H1 (cell line): ENCODE data around the gene PPP1R1B. TPM values are rescaled to one million over a fixed set of nuclear protein-coding genes. Genes with fewer than 3 reads are reported as not detected.

Experiments used
- CTCF ChIA-PET: fragments of 300-600 bp; sonication (Branson Sonifier 250); formaldehyde crosslinking; loops from one replicate; lab custom pipeline; 2021; ENCODE audit not compliant: partially characterized antibody; lab: Charles Lee
- POLR2A ChIA-PET: fragments of 300-600 bp; sonication (Branson Sonifier 250); formaldehyde crosslinking; loops from one replicate; lab custom pipeline; 2021; ENCODE audit warnings: inconsistent platforms; ENCODE audit not compliant: partially characterized antibody; lab: Charles Lee
- DNase-seq, 2 experiments: peaks; one replicate each; pipeline versions ENCODE4 v3.0.0 to v3.0.0-alpha.2; 2010 to 2022; ENCODE audit warnings: low spot score in 2 of 2, low read depth in 1 of 2, mixed read lengths in 1 of 2
- FAIRE-seq: peaks from 2 replicates; lab custom pipeline; 2011; peaks lifted over from hg19 to GRCh38; lab: Jason Lieb, UNC
- H2AFZ ChIP-seq: 2 replicates; pipeline ENCODE4 v1.8.1; 2012; ENCODE audit warnings: low read length, inconsistent platforms
- H2AK5ac ChIP-seq: 2 replicates; pipeline ENCODE4 v1.6.1; 2013; ENCODE audit warnings: low read depth, low read length
- H2BK120ac ChIP-seq: replicated peaks from 2 replicates; pipeline ENCODE3; 2013; ENCODE audit warnings: low read depth, low read length, inconsistent platforms
- H2BK12ac ChIP-seq: 2 replicates; pipeline ENCODE4 v1.6.1; 2013; ENCODE audit warnings: low read depth, low read length
- H2BK15ac ChIP-seq: 2 replicates; pipeline ENCODE4 v1.6.1; 2013; ENCODE audit warnings: low read length
- H2BK20ac ChIP-seq: 2 replicates; pipeline ENCODE4 v1.6.1; 2013; ENCODE audit warnings: low read length
- H2BK5ac ChIP-seq: 2 replicates; pipeline ENCODE4 v1.6.1; 2013; ENCODE audit warnings: low read depth, low read length
- H3K14ac ChIP-seq: 2 replicates; pipeline ENCODE4 v1.6.1; 2013; ENCODE audit warnings: inconsistent platforms; ENCODE audit not compliant: insufficient read length
- H3K18ac ChIP-seq: 2 replicates; pipeline ENCODE4 v1.6.1; 2013; ENCODE audit warnings: low read length; ENCODE audit errors: extremely low read depth
- H3K23ac ChIP-seq: 2 replicates; pipeline ENCODE4 v1.6.1; 2013; ENCODE audit warnings: inconsistent platforms; ENCODE audit not compliant: insufficient read length
- H3K23me2 ChIP-seq: 2 replicates; pipeline ENCODE4 v1.6.1; 2013; ENCODE audit warnings: low read depth, low read length
- H3K27ac ChIP-seq: 2 replicates; pipeline ENCODE4 v1.6.1; 2011; ENCODE audit warnings: low read depth, low read length, inconsistent platforms
- H3K27me3 ChIP-seq, 4 experiments: replicated peaks in 1 of 4; 1 replicate in 1 of 4; 2 replicates in 3 of 4; pipeline versions ENCODE4 v1.6.1 to v1.8.1; 2011 to 2013; ENCODE audit warnings: low read length in 3 of 4, mild to moderate bottlenecking in 3 of 4, inconsistent platforms in 2 of 4, mixed read lengths in 2 of 4, moderate library complexity in 1 of 4; ENCODE audit not compliant: control insufficient read depth in 3 of 4, insufficient read depth in 3 of 4; ENCODE audit errors: extremely low read depth in 1 of 4
- H3K36me3 ChIP-seq, 4 experiments: 2 replicates each; pipeline versions ENCODE4 v1.6.1 to v1.8.1; 2011 to 2013; ENCODE audit warnings: mild to moderate bottlenecking in 4 of 4, low read length in 3 of 4, moderate library complexity in 2 of 4, control low read depth in 1 of 4, inconsistent platforms in 1 of 4; ENCODE audit not compliant: insufficient read depth in 4 of 4, control insufficient read depth in 2 of 4
- H3K4ac ChIP-seq: replicated peaks from 2 replicates; pipeline ENCODE3; 2013; ENCODE audit warnings: low read length, low read depth, mixed read lengths, inconsistent platforms; ENCODE audit not compliant: insufficient read length
- H3K4me1 ChIP-seq, 4 experiments: replicated peaks in 1 of 4; 1 replicate in 1 of 4; 2 replicates in 3 of 4; pipeline versions ENCODE4 v1.6.1 to v1.8.1; 2011 to 2013; ENCODE audit warnings: low read length in 3 of 4, inconsistent platforms in 2 of 4, mixed read lengths in 1 of 4; ENCODE audit not compliant: insufficient read depth in 4 of 4, control insufficient read depth in 3 of 4
- H3K4me2 ChIP-seq, 2 experiments: 2 replicates each; pipeline versions ENCODE4 v1.6.1 to v1.8.1; 2011 to 2013; ENCODE audit warnings: low read depth in 2 of 2, low read length in 2 of 2, control low read depth in 1 of 2, inconsistent platforms in 1 of 2, mild to moderate bottlenecking in 1 of 2; ENCODE audit not compliant: insufficient read depth in 1 of 2
- H3K4me3 ChIP-seq, 4 experiments: fragments of 200-600, 300-600 bp in 1 of 4; sonication (generic), shearing (Covaris generic), sonication (Bioruptor Twin) in 1 of 4; 2 replicates each; pipeline versions ENCODE4 v1.5.1 to v1.8.1; 2011 to 2016; ENCODE audit warnings: low read length in 4 of 4, low read depth in 3 of 4, control low read depth in 2 of 4, inconsistent platforms in 2 of 4, mild to moderate bottlenecking in 2 of 4, mixed read lengths in 1 of 4, moderate library complexity in 1 of 4; ENCODE audit not compliant: insufficient read depth in 2 of 4; ENCODE audit errors: extremely low read depth in 1 of 4
- H3K56ac ChIP-seq: replicated peaks from 2 replicates; pipeline ENCODE3; 2013; ENCODE audit warnings: low read depth, mild to moderate bottlenecking, mixed read lengths, low read length, inconsistent platforms; ENCODE audit not compliant: insufficient read length
- H3K79me1 ChIP-seq: 2 replicates; pipeline ENCODE4 v1.6.1; 2013; ENCODE audit warnings: low read depth, low read length, control low read depth
- H3K79me2 ChIP-seq, 2 experiments: 2 replicates each; pipeline versions ENCODE4 v1.6.1 to v1.8.1; 2012 to 2013; ENCODE audit warnings: low read length in 2 of 2, mild to moderate bottlenecking in 2 of 2, inconsistent platforms in 1 of 2; ENCODE audit not compliant: insufficient read depth in 2 of 2, control insufficient read depth in 1 of 2
- H3K9ac ChIP-seq, 4 experiments: replicated peaks in 1 of 4; 1 replicate in 1 of 4; 2 replicates in 3 of 4; pipeline versions ENCODE4 v1.6.1 to v1.8.1; 2011 to 2013; ENCODE audit warnings: low read depth in 3 of 4, low read length in 3 of 4, control low read depth in 2 of 4, mild to moderate bottlenecking in 2 of 4, moderate library complexity in 2 of 4, inconsistent platforms in 1 of 4; ENCODE audit errors: extremely low read depth in 1 of 4
- H3K9me3 ChIP-seq, 2 experiments: 2 replicates each; pipeline versions ENCODE4 v1.6.1 to v1.8.1; 2012 to 2013; ENCODE audit warnings: mild to moderate bottlenecking in 2 of 2, moderate library complexity in 2 of 2, control low read depth in 1 of 2, inconsistent platforms in 1 of 2, low read depth in 1 of 2, low read length in 1 of 2, mixed read lengths in 1 of 2; ENCODE audit not compliant: insufficient read depth in 2 of 2
- H4K20me1 ChIP-seq, 2 experiments: replicated peaks in 1 of 2; 2 replicates each; pipeline versions ENCODE3 to v1.8.1; 2011 to 2013; ENCODE audit warnings: inconsistent platforms in 2 of 2, low read length in 2 of 2, mild to moderate bottlenecking in 1 of 2; ENCODE audit not compliant: insufficient read depth in 2 of 2, control insufficient read depth in 1 of 2
- H4K5ac ChIP-seq: 2 replicates; pipeline ENCODE4 v1.6.1; 2013; ENCODE audit warnings: low read length, low read depth, mixed read lengths, inconsistent platforms; ENCODE audit not compliant: insufficient read length
- H4K8ac ChIP-seq: 2 replicates; pipeline ENCODE4 v1.8.0; 2013; ENCODE audit warnings: mild to moderate bottlenecking, moderate library complexity, low read length, inconsistent platforms; ENCODE audit not compliant: insufficient read depth; ENCODE audit errors: extremely low read depth
- H4K91ac ChIP-seq: replicated peaks from 2 replicates; pipeline ENCODE3; 2013; ENCODE audit warnings: low read length, mixed read lengths, inconsistent platforms; ENCODE audit not compliant: insufficient read length
- CHD2 ChIP-seq: IDR thresholded peaks from 2 replicates; pipeline ENCODE4 v1.6.1; 2012; ENCODE audit warnings: low read length, improper control_type of control experiment
- FOSL1 ChIP-seq: IDR thresholded peaks from 2 replicates; pipeline ENCODE4 v1.6.1; 2011; ENCODE audit warnings: mild to moderate bottlenecking, low read depth, low read length, moderate library complexity; ENCODE audit not compliant: insufficient read depth
- HDAC2 ChIP-seq, 2 experiments: fragments of 300-600 bp in 1 of 2; sonication (generic) in 1 of 2; IDR thresholded peaks; 2 replicates each; pipeline ENCODE4 v1.6.1; 2011 to 2012; ENCODE audit warnings: low read depth in 2 of 2, low read length in 2 of 2, mild to moderate bottlenecking in 2 of 2, moderate library complexity in 2 of 2, borderline replicate concordance in 1 of 2, inconsistent platforms in 1 of 2
- KDM4A ChIP-seq: IDR thresholded peaks from one replicate; pipeline ENCODE4 v1.7.1; 2012; ENCODE audit warnings: low read depth, mild to moderate bottlenecking, moderate library complexity, low read length, inconsistent platforms; ENCODE audit not compliant: severe bottlenecking
- NANOG ChIP-seq: IDR thresholded peaks from 2 replicates; pipeline ENCODE4 v1.6.1; 2011; ENCODE audit warnings: low read length, low read depth, mild to moderate bottlenecking, inconsistent platforms; ENCODE audit not compliant: insufficient read depth, poor library complexity, severe bottlenecking
- ZNF274 ChIP-seq: IDR thresholded peaks from 2 replicates; pipeline ENCODE4 v1.7.0; 2012; ENCODE audit warnings: low read length, borderline replicate concordance; ENCODE audit errors: extremely low read depth
- WGBS, 2 experiments: shearing (Covaris generic) in 1 of 2; methylation state at CpG; one replicate each; pipeline versions ENCODE4 v1.1.6 to v1.1.7; 2013 to 2015; ENCODE audit warnings: low lambda C conversion rate in 2 of 2, mixed read lengths in 2 of 2, inconsistent platforms in 1 of 2, low coverage in 1 of 2, missing lambda C conversion rate in 1 of 2; ENCODE audit not compliant: insufficient replicate concordance in 2 of 2, insufficient coverage in 1 of 2, insufficient read length in 1 of 2; ENCODE audit errors: extremely low coverage in 1 of 2, missing lambda C conversion rate in 1 of 2; 5-methylcytosine and 5-hydroxymethylcytosine counted together
- polyA plus RNA-seq, 7 experiments: library from polyadenylated mRNA; depleted of rRNA in 3 of 7; stranded (reverse) in 5 of 7; unstranded in 2 of 7; fragments of >200 nt in 5 of 7; fragments of 200-250 nt in 2 of 7; gene quantifications; 1 replicate in 5 of 7; 2 replicates in 1 of 7; 4 replicates in 1 of 7; pipeline versions ENCODE4 v1.2.1 to v1.2.3, GENCODE V29; 2011 to 2013; ENCODE audit warnings: missing spikeins in 2 of 7, mixed read lengths in 2 of 7
- total RNA-seq: library from RNA; stranded (reverse); fragmentation: NEBNext Ultra II Directional; extraction: Animal tissue kit (Norgen Biotek cat#: 25700); gene quantifications from 2 replicates; pipeline ENCODE4 v1.2.1, GENCODE V29; 2021

Gene PPP1R1B
- total and polyA plus RNA-seq, 2 of the 8 experiments (the other 6 are each of a cell fraction or from before 2014, with no cell fraction given), result 10.7 to 22.3 TPM

- DNase-seq (no peak), FAIRE-seq (no peak)
- H2BK20ac ChIP-seq, result 0 out of 2 replicates have a peak overlapping the region, but pooled peaks have one; percentile 73
- POLR2A ChIA-PET, result interaction anchor here (1.0 to 5.2 kb wide), 9 partner anchors 12 to 48 kb away, joined by 3 to 28 read pairs (median 5); partner anchors contain the start of genes ERBB2 and TCAP
- no peaks in the 10 kb centered on the region for H3K27me3 ChIP-seq
- H2BK12ac ChIP-seq, result peak overlapping the region; percentile 64; the same call in 1 of the 2 replicates
- H4K20me1 ChIP-seq, result peaks cover 1 to 2% of the 10 kb centered on the region in 2 experiments
- no peak overlapping the region; the same call in 1 of the 2 replicates for H4K8ac ChIP-seq
- no peak overlapping the region; the same call in 1 of the 2 replicates for H2BK15ac ChIP-seq
- no peaks in the 10 kb centered on the region for H3K36me3 ChIP-seq
- H3K14ac ChIP-seq, result no peak overlapping the region
- peak overlapping the region; percentile 47; the same call in 1 of the 2 replicates for H2AK5ac ChIP-seq
- H3K9me3 ChIP-seq, result no peaks in the 10 kb centered on the region
- TF ChIP-seq CHD2, result no peak
- no peak for TF ChIP-seq KDM4A
- TF ChIP-seq NANOG, result no peak
- TF ChIP-seq HDAC2 (IDR thresholded peaks at IDR 0.05; ENCODE audit: borderline replicate concordance in 1 of 2, low read depth in 2 of 2, low read length in 2 of 2), result no peak
- TF ChIP-seq FOSL1, result no peak
- no peak for TF ChIP-seq ZNF274
- H3K79me2 ChIP-seq, result peaks cover 0 to 9% of the 10 kb centered on the region in 2 experiments; a peak in 1 of 4 replicates
- H3K23me2 ChIP-seq, result no peaks in the 10 kb centered on the region; the same call in 1 of the 2 replicates
- H3K27ac ChIP-seq, result peak overlapping the region; percentile 59; the same call in 1 of the 2 replicates
- H3K56ac ChIP-seq, result no peak overlapping the region
- CTCF ChIA-PET, result interaction anchor here (1.0 to 49.2 kb wide), 5 partner anchors 11 to 104 kb away, joined by 4 to 1885 read pairs (median 133); partner anchors contain the start of genes ERBB2, MIEN1, PGAP3 and PNMT
- H4K91ac ChIP-seq, result peak overlapping the region; percentile 71
- H3K4ac ChIP-seq, result no peak overlapping the region
- no peak overlapping the region for H3K23ac ChIP-seq
- peak overlapping the region; percentile 68; the same call in 1 of the 2 replicates for H2BK5ac ChIP-seq
- H2AFZ ChIP-seq, result no peak overlapping the region
- 74% methylated on average over 8 of the region's 8 CpGs; no CpG with 5 or more reads in 1 of the 2 experiments for WGBS, 2 experiments
- H3K4me1 ChIP-seq, result peaks cover 5 to 23% (median 19%) of the 10 kb centered on the region in 4 experiments
- peak overlapping the region; percentile 36 for H3K18ac ChIP-seq
- peak overlapping the region; percentile 14 to 45; a peak in 1 of 4 replicates for H3K4me2 ChIP-seq
- H3K9ac ChIP-seq, result no peak overlapping the region
- H3K4me3 ChIP-seq, result no peak overlapping the region
- H3K79me1 ChIP-seq, result peaks cover 2% of the 10 kb centered on the region; the same call in 1 of the 2 replicates
- H2BK120ac ChIP-seq, result peak overlapping the region; percentile 16
- H4K5ac ChIP-seq, result no peak overlapping the region
These were observed 25.3 kb downstream of the PPP1R1B start for GRCh38 chr17:39651923-39652586.
